ENCODE results near the gene ZNF497.

The ZNF497 gene

GRCh38 chr19:58305065-58305931, 57.3 kb downstream of the ZNF497 start, which contains the start of gene ERVK3-1:
TSS of gene ERVK3-1 (plus strand) at chr19:58305377. CDS start at chr19:58312169, 6,792 bp downstream.
- Histone ChIP-seq H3K4me1 (ENCODE audit: control insufficient read depth, insufficient read depth, low read length) (peaks cover 3% of the 10 kb centered on the region), H3K4me3 (ENCODE audit: low read depth, low read length) (peak within 1 kb of the TSS; percentile 100), H3K9me3 (ENCODE audit: control insufficient read depth, insufficient read depth, low read length) (no peaks in the 10 kb centered on the region), H3K9ac (ENCODE audit: low read depth, low read length) (peak within 1 kb of the TSS; percentile 79), H3K36me3 (ENCODE audit: control insufficient read depth, insufficient read depth, low read length) (peaks cover 14% of the 10 kb centered on the region), H3K27me3 (ENCODE audit: control insufficient read depth, insufficient read depth, low read length) (no peaks in the 10 kb centered on the region)

GRCh38 chr19:58304748-58305064, 57.8 kb downstream of the ZNF497 start:
- Histone ChIP-seq H3K4me3 (ENCODE audit: low read depth, low read length) (peak overlapping the region; percentile 100), H3K27me3 (ENCODE audit: control insufficient read depth, insufficient read depth, low read length) (no peaks in the 10 kb centered on the region), H3K36me3 (ENCODE audit: control insufficient read depth, insufficient read depth, low read length) (peaks cover 19% of the 10 kb centered on the region), H3K9ac (ENCODE audit: low read depth, low read length) (peak overlapping the region; percentile 18), H3K4me1 (ENCODE audit: control insufficient read depth, insufficient read depth, low read length) (peaks cover 3% of the 10 kb centered on the region), H3K9me3 (ENCODE audit: control insufficient read depth, insufficient read depth, low read length) (no peaks in the 10 kb centered on the region)

All from iPS-15b (cell line).